Measurements from ENCODE around the gene HSPA4L. TPM values are rescaled to one million over a fixed set of nuclear protein-coding genes. Genes with fewer than 3 reads are reported as not detected.

HSPA4L gene
- 18.6 TPM for total RNA-seq (2021; ENCODE audit: unreplicated experiment)
- 4.8 and 6.5 TPM in 2 replicates for polyA plus RNA-seq (2012)
- percentile 62 among the genes with signal in this experiment for Bru-seq, nascent RNA
- BruChase-seq, experiment 1, labeled RNA remaining after a 6-hour chase = percentile 77 among the genes with signal in this experiment
- BruChase-seq, experiment 2, labeled RNA remaining after a 2-hour chase = percentile 63 among the genes with signal in this experiment
- long read RNA-seq, full-length matches to known transcripts = 21 of 33 reads
- long read RNA-seq, partial matches to known transcripts = 8 of 33 reads
- long read RNA-seq, other reads (novel, unspliced or antisense) = 4 of 33 reads

GRCh38 chr4:127782275-127783025 is at the start of gene HSPA4L:
HSPA4L (plus strand) TSS chr4:127782322; CDS start chr4:127782551, 229 bp downstream.
- H3K79me2 ChIP-seq (ENCODE audit: insufficient read depth, low read length) = peaks cover 42% of the 10 kb centered on the region
- TSS peak; percentile 42 for BruUV-seq (replicated peaks)
- POLR2A ChIA-PET = interaction anchor here (1.2 to 1.3 kb wide), 3 partner anchors 28 to 182 kb away, joined by 3 to 4 read pairs (median 3); partner anchors contain the start of genes ABHD18 and MFSD8

More at GRCh38 chr4:127782275-127783025, at the start of gene HSPA4L:
- Histone ChIP-seq H3K4me1 (ENCODE audit: control insufficient read depth in 1 of 2, insufficient read depth in 2 of 2, low read length in 2 of 2) (peaks cover 11 to 27% of the 10 kb centered on the region in 2 experiments; a peak in 3 of 4 replicates), H4K20me1 (ENCODE audit: insufficient read depth) (no peaks in the 10 kb centered on the region), H3K4me3 (replicated peaks in 1 of 2; ENCODE audit: low read depth in 1 of 2, low read length in 2 of 2) (peak within 1 kb of the TSS; percentile 71 to 83), H3K9me2 (ENCODE audit: insufficient read depth) (no peaks in the 10 kb centered on the region), H3K4me2 (ENCODE audit: low read length) (peak within 1 kb of the TSS; percentile 93), H3K36me3 (ENCODE audit: control insufficient read depth in 1 of 2, insufficient read depth in 2 of 2, low read length in 2 of 2) (no peaks in the 10 kb centered on the region), H3K9me3 (ENCODE audit: control insufficient read depth in 1 of 2, insufficient read depth in 1 of 2, low read depth in 1 of 2, low read length in 2 of 2) (no peaks in the 10 kb centered on the region), H3K9ac (ENCODE audit: low read length) (peak within 1 kb of the TSS; percentile 69), H2AFZ (ENCODE audit: low read depth, low read length, poor library complexity, severe bottlenecking) (peak within 1 kb of the TSS; percentile 90), H3K27me3 (ENCODE audit: insufficient read depth, low read length) (no peaks in the 10 kb centered on the region), H3K27ac (ENCODE audit: low read depth, low read length) (peak within 1 kb of the TSS; percentile 43)
- CTCF ChIA-PET = no interaction called here
- intact Hi-C loops (cut with micrococcal nuclease) = loop anchor here (1.0 kb wide), 2 partner anchors 98 to 183 kb away; partner anchors contain the start of genes ABHD18, MFSD8 and PLK4
- TF ChIP-seq YY1 (IDR thresholded peaks at IDR 0.05; ENCODE audit: extremely low read depth, insufficient replicate concordance, low read depth, low read length) = peak; percentile 31
- peak; percentile 50 for TF ChIP-seq TCF7L2 (IDR thresholded peaks at IDR 0.05; ENCODE audit: borderline replicate concordance, extremely low read depth, insufficient read depth, insufficient read length)
- TF ChIP-seq CBX3 (IDR thresholded peaks at IDR 0.05; ENCODE audit: low read depth) = 0 out of 2 replicates have a peak, but pooled peaks have one; percentile 29
- TF ChIP-seq ZBTB33 (IDR thresholded peaks at IDR 0.05; ENCODE audit: extremely low read depth, insufficient replicate concordance, low read length) = peak; percentile 53
- no peak for TF ChIP-seq ZNF274 (IDR thresholded peaks at IDR 0.05; ENCODE audit: low read depth, low read length)
- TF ChIP-seq SIN3A (IDR thresholded peaks at IDR 0.05; ENCODE audit: low read depth) = peak; percentile 57; the same call in 1 of the 2 replicates
- TF ChIP-seq JUND (IDR thresholded peaks at IDR 0.05) = no peak
- TF ChIP-seq MAX (IDR thresholded peaks at IDR 0.05) = peak; percentile 75
- peak; percentile 91 for TF ChIP-seq POLR2A (IDR thresholded peaks at IDR 0.05; ENCODE audit: borderline replicate concordance, extremely low read depth, insufficient read depth, insufficient read length)
- peak in 1 of 3 experiments; percentile 33; a peak in 1 of 6 replicates for TF ChIP-seq CTCF (IDR thresholded peaks at IDR 0.05 in 2 of 3, conservative IDR thresholded peaks at IDR 0.05 in 1 of 3; ENCODE audit: borderline replicate concordance in 1 of 3, insufficient read depth in 1 of 3, low read depth in 2 of 3, low read length in 2 of 3)
- TF ChIP-seq RAD21 (IDR thresholded peaks at IDR 0.05; ENCODE audit: low read depth) = peak; percentile 53
- TF ChIP-seq CEBPB (IDR thresholded peaks at IDR 0.05; ENCODE audit: low read depth) = no peak
- TF ChIP-seq POLR2AphosphoS5 (IDR thresholded peaks at IDR 0.05; ENCODE audit: low read depth, low read length) = peak; percentile 93
- TF ChIP-seq SRF (IDR thresholded peaks at IDR 0.05; ENCODE audit: low read depth) = no peak
- DNase-seq (ENCODE audit: low read depth, low spot score) = peak; percentile 63
- RAD21 ChIA-PET (ENCODE audit: low non-redundant PET in 1 of 2, low total read pairs in 2 of 2, uncharacterized antibody in 2 of 2, unreplicated experiment in 2 of 2) = no interaction called here
- peak; percentile 73 for ATAC-seq

Data from HCT116 (cell line).